ENCODE data around the gene OAS1.
A peak's percentile ranks its signal among the peaks of the same experiment; 100 is the strongest.

Gene OAS1

DNA sequence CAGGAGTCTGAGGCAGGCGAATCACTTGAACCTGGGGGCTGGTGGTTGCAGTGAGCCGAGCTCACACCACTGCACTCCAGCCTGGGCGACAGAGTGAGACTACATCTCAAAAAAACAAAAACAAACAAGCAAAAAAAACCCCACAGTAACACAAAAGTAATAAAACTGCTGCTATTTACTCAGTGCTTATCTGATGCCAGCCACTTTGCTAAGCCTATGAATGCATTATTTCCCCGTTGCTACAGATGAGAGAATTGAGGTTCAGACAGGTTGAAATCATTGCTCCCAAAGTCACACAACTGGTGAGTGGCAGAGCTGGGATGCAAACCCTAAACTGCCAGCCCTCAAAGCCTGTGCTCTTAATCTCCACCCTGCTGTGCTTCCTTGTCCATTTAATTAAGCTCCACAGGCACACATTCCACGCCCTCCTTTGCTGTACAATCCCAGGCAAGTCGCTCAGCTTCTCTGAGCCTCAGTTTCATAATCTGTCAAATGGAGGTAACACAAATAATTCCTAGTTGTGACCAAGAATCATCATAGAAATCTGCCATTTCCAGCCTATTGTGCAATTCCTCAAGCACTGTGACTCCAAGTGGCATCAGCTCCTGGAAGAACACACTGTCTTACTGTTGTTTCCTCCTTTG lies 25.8 kb downstream of the OAS1 start:
- H3K4me3 ChIP-seq (ENCODE audit: low read depth, low read length) = no peak overlapping the region
- peak; percentile 11 for DNase-seq (ENCODE audit: low read depth)
- TF ChIP-seq, protein P1, sequence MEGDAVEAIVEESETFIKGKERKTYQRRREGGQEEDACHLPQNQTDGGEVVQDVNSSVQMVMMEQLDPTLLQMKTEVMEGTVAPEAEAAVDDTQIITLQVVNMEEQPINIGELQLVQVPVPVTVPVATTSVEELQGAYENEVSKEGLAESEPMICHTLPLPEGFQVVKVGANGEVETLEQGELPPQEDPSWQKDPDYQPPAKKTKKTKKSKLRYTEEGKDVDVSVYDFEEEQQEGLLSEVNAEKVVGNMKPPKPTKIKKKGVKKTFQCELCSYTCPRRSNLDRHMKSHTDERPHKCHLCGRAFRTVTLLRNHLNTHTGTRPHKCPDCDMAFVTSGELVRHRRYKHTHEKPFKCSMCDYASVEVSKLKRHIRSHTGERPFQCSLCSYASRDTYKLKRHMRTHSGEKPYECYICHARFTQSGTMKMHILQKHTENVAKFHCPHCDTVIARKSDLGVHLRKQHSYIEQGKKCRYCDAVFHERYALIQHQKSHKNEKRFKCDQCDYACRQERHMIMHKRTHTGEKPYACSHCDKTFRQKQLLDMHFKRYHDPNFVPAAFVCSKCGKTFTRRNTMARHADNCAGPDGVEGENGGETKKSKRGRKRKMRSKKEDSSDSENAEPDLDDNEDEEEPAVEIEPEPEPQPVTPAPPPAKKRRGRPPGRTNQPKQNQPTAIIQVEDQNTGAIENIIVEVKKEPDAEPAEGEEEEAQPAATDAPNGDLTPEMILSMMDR (IDR thresholded peaks at IDR 0.05; ENCODE audit: control insufficient read depth, extremely low read depth, insufficient read depth) = no peak

DNA sequence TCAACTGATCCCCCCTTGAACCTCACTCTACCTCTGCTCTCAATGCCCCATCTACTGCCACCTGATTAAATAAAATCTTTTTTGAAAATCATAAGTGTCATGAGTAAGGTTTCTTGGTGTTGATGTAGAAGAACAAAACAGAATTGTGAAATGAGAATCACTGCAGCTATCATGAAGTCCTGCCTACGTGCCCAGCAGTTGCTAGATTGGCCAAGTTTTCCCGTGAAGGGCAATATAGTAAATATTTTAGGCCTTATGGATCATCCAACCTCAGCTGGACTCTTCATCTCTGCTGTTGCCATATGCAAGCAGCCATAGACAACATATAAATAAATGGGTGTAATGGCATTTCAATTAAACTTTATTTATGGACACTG lies 26.4 kb downstream of the OAS1 start:
- DNase-seq (ENCODE audit: low read depth) = no peak
- H3K4me3 ChIP-seq (ENCODE audit: low read depth, low read length) = no peak overlapping the region
- TF ChIP-seq, protein P1 (IDR thresholded peaks at IDR 0.05; ENCODE audit: control insufficient read depth, extremely low read depth, insufficient read depth) = no peak

DNA sequence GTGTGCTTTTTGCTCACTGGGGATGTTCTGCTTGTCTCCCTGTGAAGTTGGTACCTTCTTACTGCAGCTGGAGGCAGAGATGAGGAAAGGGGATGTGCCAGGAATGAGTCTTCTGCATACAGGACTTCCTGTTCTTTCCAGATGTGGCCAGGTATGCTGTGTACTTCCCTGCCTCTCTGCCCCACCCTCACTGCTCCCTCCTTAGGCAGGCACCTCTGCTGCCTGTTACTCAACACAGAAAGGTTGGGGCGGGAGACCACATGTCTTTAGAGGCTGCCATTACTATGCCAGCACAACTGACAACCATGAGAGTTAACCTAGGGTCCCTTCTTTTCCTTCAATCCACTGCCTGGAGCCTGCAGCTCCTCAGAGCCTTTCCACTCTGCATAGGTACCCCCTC lies 29.5 kb downstream of the OAS1 start:
- H3K4me3 ChIP-seq (ENCODE audit: low read depth, low read length) = no peak overlapping the region
- DNase-seq (ENCODE audit: low read depth) = no peak
- TF ChIP-seq, protein P1 (IDR thresholded peaks at IDR 0.05; ENCODE audit: control insufficient read depth, extremely low read depth, insufficient read depth) = no peak

DNA sequence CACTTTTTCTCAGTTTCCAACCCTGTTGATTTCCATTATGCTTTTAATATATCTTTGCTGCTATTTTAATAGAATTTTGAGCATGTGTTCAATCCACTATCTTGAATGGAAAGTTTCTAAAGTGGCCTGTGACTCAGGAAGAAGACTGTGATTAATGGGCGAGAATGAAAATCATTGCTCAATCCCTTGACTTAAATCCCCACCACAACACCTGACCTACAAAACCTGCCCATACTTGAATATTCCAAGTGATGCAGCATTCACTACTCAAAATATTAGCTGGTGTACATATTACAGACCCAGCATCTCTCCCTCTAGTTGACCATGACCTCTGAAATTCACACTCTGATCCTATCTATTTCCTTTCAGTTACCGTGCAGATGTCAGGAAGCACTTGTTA lies 30.2 kb downstream of the OAS1 start:
- no peak overlapping the region for H3K4me3 ChIP-seq (ENCODE audit: low read depth, low read length)
- DNase-seq (ENCODE audit: low read depth) = no peak
- TF ChIP-seq, protein P1 (IDR thresholded peaks at IDR 0.05; ENCODE audit: control insufficient read depth, extremely low read depth, insufficient read depth) = no peak

DNA sequence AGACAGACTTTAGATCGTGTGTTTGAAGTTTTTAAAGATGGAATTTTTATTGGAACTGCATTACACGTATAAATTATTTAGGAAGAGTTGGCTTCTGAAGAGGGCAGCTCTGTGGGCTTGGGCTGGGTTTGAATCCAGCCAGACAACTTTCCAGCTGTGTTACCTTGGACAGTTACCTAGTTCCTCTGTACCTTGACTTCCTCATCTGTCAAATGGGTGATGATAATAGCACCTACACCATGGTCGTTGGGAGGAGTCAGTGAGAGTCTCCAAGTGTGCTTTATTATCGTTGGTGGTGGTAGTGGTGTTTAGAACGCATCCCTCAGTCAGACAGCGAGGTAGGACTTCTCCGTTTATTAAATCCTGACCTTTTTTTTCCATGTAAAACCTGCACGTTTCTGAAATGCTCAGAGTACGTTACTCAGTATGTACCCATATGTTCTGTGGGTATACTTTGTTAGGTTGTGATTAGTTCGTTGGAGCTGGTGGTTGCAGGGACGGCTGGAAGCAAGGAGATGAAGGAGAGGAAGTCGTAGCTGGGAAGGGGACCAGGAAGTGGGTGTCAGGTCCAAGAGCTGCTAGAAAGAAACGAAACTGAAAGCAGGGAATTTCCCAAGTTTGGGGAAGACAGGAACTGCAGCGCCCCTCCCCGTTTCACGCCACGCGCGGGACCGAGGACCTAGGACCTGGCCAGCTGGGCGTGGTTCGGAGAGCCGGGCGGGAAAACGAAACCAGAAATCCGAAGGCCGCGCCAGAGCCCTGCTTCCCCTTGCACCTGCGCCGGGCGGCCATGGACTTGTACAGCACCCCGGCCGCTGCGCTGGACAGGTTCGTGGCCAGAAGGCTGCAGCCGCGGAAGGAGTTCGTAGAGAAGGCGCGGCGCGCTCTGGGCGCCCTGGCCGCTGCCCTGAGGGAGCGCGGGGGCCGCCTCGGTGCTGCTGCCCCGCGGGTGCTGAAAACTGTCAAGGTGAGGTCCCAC lies 31.3 kb downstream of the OAS1 start, which contains the start of gene OAS3:
Gene OAS3 (plus strand): TSS at position 734 of the 979 bp plus-strand sequence. CDS start 57 bp downstream, at position 791.
- TF ChIP-seq, protein P1 (IDR thresholded peaks at IDR 0.05; ENCODE audit: control insufficient read depth, extremely low read depth, insufficient read depth) = no peak
- H3K4me3 ChIP-seq (ENCODE audit: low read depth, low read length) = peak within 1 kb of the TSS; percentile 63
- peak; percentile 37 for DNase-seq (ENCODE audit: low read depth)

DNA sequence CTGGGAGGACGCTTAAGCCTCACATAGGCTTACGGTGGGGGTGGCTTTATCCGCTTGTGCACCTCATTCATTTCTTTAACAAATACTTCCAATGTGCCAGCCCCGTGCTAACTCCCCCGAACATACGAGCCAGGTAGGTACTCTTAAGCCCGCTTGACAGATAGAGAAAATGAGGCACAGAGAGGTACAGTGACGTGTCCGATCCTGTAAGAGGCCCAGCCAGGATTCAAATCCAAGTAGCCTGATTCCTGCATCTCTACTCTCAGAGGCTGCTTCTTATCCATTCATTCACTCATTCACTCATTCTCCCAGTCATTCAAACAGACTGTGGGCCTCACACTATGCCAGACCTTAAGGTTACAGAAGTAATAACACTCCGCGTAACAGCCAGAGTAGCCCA lies 32.0 kb downstream of the OAS1 start:
- peak overlapping the region; percentile 63 for H3K4me3 ChIP-seq (ENCODE audit: low read depth, low read length)
- no peak for DNase-seq (ENCODE audit: low read depth)
- TF ChIP-seq, protein P1 (IDR thresholded peaks at IDR 0.05; ENCODE audit: control insufficient read depth, extremely low read depth, insufficient read depth) = no peak

All from LNCaP clone FGC (cell line).